ENCODE measurements around the gene BAHD1.

- TF ChIP-seq ZNF416 (CRISPR knock-in tag; IDR thresholded peaks at IDR 0.05) (no peak), USF1 (CRISPR knock-in tag; IDR thresholded peaks at IDR 0.05) (no peak), CTCF (IDR thresholded peaks at IDR 0.05) (no peak), NFATC4 (CRISPR knock-in tag; IDR thresholded peaks at IDR 0.05) (no peak), ATF1 (CRISPR knock-in tag; IDR thresholded peaks at IDR 0.05) (no peak), FOXP1 (CRISPR knock-in tag; IDR thresholded peaks at IDR 0.05; ENCODE audit: borderline replicate concordance) (no peak), MAX (CRISPR knock-in tag; IDR thresholded peaks at IDR 0.05) (no peak), ESRRA (CRISPR knock-in tag; IDR thresholded peaks at IDR 0.05; ENCODE audit: borderline replicate concordance) (no peak), ZNF121 (CRISPR knock-in tag; IDR thresholded peaks at IDR 0.05) (no peak), ZNF317 (CRISPR knock-in tag; IDR thresholded peaks at IDR 0.05; ENCODE audit: borderline replicate concordance, low read depth) (no peak), TCF7 (CRISPR knock-in tag; IDR thresholded peaks at IDR 0.05; ENCODE audit: low read depth) (no peak), GABPB1 (CRISPR knock-in tag; IDR thresholded peaks at IDR 0.05) (no peak), SMAD4 (CRISPR knock-in tag; IDR thresholded peaks at IDR 0.05) (no peak)
Measured at GRCh38 chr15:40498418-40498817, 57.7 kb downstream of the BAHD1 start.

Data from WTC11 (cell line).